HFFc6 (cell line): ENCODE measurements around the gene CA7. TPM values are rescaled to one million over a fixed set of nuclear protein-coding genes. Genes with fewer than 3 reads are reported as not detected.

Experiments
- DNase-seq: peaks from one replicate; pipeline ENCODE4 v3.0.0-alpha.2; 2018
- H3K27ac Mint-ChIP-seq: 2 replicates; pipeline ENCODE4 v1.8.0; 2020; ENCODE audit warnings: mild to moderate bottlenecking, mixed read lengths
- H3K27me3 Mint-ChIP-seq: 2 replicates; pipeline ENCODE4 v1.8.0; 2021; ENCODE audit warnings: mild to moderate bottlenecking, moderate library complexity, mixed read lengths; ENCODE audit not compliant: insufficient read depth
- H3K36me3 Mint-ChIP-seq: 2 replicates; pipeline ENCODE4 v1.8.0; 2021; ENCODE audit warnings: low read depth, mixed read lengths
- H3K4me1 Mint-ChIP-seq: 2 replicates; pipeline ENCODE4 v1.8.0; 2020; ENCODE audit warnings: low read depth, mixed read lengths
- H3K4me3 Mint-ChIP-seq: 2 replicates; pipeline ENCODE4 v1.8.0; 2020; ENCODE audit warnings: mild to moderate bottlenecking, moderate library complexity, mixed read lengths
- H3K9me3 Mint-ChIP-seq: 2 replicates; pipeline ENCODE4 v1.8.0; 2020; ENCODE audit warnings: mild to moderate bottlenecking, mixed read lengths
- total RNA-seq, 6 experiments: library from RNA; stranded (reverse); fragmentation: NEBNext Ultra II Directional; extraction: Animal tissue kit (Norgen Biotek cat#: 25700); gene quantifications; 2 replicates in 1 of 6; 3 replicates in 5 of 6; pipeline ENCODE4 v1.2.3, GENCODE V29; 2021
- TF ChIP-seq, protein P1 (sequence below): fragments of 200-600 bp; sonication (generic); IDR thresholded peaks from 2 replicates; pipeline ENCODE4 v1.5.0; 2021; ENCODE audit warnings: antibody characterized with exemption, mild to moderate bottlenecking

Gene CA7
- total RNA-seq, 6 experiments from 2014 or later, result not detected

DNA sequence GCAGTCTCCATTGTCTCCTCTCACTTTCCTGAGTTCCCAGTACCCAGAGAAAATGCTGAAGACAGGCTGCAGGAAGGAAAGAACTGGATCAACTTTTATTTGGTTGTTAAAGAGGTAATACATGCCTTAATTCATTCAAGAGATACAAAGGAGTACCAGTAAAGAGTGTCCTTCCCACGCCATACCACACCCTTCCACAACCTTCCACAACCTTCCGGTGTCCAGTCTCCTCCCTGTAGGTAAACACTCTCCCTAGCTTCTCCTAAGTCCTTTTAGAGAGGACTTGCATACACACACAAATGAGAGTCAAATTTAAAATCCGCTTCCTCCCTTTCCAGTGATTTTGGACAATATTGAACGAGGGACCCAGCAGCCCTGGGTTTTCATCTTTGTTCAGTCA, 2.8 kb upstream of the CA7 start:
- H3K4me3 Mint-ChIP-seq, result no peak overlapping the region
- H3K27me3 Mint-ChIP-seq, result peaks cover 60% of the 10 kb centered on the region
- no peaks in the 10 kb centered on the region; the same call in 1 of the 2 replicates for H3K4me1 Mint-ChIP-seq
- TF ChIP-seq, protein P1, sequence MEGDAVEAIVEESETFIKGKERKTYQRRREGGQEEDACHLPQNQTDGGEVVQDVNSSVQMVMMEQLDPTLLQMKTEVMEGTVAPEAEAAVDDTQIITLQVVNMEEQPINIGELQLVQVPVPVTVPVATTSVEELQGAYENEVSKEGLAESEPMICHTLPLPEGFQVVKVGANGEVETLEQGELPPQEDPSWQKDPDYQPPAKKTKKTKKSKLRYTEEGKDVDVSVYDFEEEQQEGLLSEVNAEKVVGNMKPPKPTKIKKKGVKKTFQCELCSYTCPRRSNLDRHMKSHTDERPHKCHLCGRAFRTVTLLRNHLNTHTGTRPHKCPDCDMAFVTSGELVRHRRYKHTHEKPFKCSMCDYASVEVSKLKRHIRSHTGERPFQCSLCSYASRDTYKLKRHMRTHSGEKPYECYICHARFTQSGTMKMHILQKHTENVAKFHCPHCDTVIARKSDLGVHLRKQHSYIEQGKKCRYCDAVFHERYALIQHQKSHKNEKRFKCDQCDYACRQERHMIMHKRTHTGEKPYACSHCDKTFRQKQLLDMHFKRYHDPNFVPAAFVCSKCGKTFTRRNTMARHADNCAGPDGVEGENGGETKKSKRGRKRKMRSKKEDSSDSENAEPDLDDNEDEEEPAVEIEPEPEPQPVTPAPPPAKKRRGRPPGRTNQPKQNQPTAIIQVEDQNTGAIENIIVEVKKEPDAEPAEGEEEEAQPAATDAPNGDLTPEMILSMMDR, result no peak
- H3K27ac Mint-ChIP-seq, result no peak overlapping the region
- 0 out of 2 replicates have a peak, but pooled peaks cover 6% of the 10 kb centered on the region for H3K36me3 Mint-ChIP-seq
- peaks cover 8% of the 10 kb centered on the region for H3K9me3 Mint-ChIP-seq
- no peak for DNase-seq

- Mint-ChIP-seq H3K4me1 (no peaks in the 10 kb centered on the region; the same call in 1 of the 2 replicates), H3K4me3 (no peak overlapping the region), H3K27ac (no peak overlapping the region), H3K9me3 (peaks cover 8% of the 10 kb centered on the region), H3K27me3 (peaks cover 69% of the 10 kb centered on the region), H3K36me3 (0 out of 2 replicates have a peak, but pooled peaks cover 6% of the 10 kb centered on the region)
- DNase-seq, result no peak
- TF ChIP-seq, protein P1, result no peak
These were observed 1.4 kb upstream of the CA7 start for GRCh38 chr16:66842765-66843164.

DNA sequence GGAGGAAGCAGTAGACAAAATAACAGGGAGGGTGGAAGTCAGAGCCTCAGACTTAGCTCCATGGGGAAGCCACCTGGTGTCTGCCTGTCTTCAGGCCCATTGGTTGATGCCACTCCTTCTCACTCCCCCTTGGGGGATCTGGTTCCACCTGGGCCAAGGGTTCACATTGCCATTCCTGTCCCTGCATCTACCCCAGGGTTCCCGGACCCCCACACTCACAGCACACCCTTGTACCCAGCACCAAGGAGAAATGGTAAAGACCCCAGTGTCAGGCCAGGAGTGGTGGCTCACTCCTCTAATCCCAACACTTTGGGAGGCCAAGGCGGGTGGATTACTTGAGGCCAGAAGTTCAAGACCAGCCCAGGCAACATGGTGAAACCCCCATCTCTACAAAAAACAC, 1.0 kb upstream of the CA7 start:
- Mint-ChIP-seq H3K9me3 (peaks cover 6% of the 10 kb centered on the region), H3K27ac (no peak overlapping the region), H3K27me3 (peaks cover 71% of the 10 kb centered on the region), H3K36me3 (0 out of 2 replicates have a peak, but pooled peaks cover 5% of the 10 kb centered on the region), H3K4me1 (no peaks in the 10 kb centered on the region; the same call in 1 of the 2 replicates), H3K4me3 (no peak overlapping the region)
- DNase-seq, result no peak
- TF ChIP-seq, protein P1, result no peak

GRCh38 chr16:66844009-66844341, 239 bp upstream of the CA7 start:
- Mint-ChIP-seq H3K27me3 (peaks cover 70% of the 10 kb centered on the region), H3K4me1 (no peaks in the 10 kb centered on the region; the same call in 1 of the 2 replicates), H3K36me3 (no peaks in the 10 kb centered on the region), H3K9me3 (no peaks in the 10 kb centered on the region), H3K4me3 (no peak overlapping the region; the same call in 1 of the 2 replicates), H3K27ac (no peak overlapping the region)
- no peak for DNase-seq
- TF ChIP-seq, protein P1, result no peak

DNA sequence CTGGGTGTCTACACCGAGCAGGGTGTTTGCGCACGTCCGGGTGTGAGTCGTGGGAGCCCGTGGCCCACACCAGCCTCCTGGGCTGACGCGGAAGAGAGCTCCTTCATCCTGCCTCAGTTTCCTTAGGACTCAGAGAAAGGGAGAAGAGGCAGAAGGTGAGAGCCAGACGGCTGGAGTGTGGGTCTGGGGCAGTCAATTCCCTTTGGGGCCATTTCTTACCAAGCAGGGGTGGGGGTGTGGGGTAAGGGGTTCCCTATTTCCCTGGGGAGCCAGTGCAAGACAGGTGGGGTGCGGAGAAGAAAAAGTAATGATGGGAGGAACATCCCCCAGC, 831 bp downstream of the CA7 start:
- Mint-ChIP-seq H3K4me1 (no peaks in the 10 kb centered on the region; the same call in 1 of the 2 replicates), H3K27me3 (peaks cover 68% of the 10 kb centered on the region), H3K27ac (no peak overlapping the region), H3K36me3 (no peaks in the 10 kb centered on the region), H3K9me3 (no peaks in the 10 kb centered on the region), H3K4me3 (no peak overlapping the region)
- TF ChIP-seq, protein P1, result no peak
- DNase-seq, result no peak

DNA sequence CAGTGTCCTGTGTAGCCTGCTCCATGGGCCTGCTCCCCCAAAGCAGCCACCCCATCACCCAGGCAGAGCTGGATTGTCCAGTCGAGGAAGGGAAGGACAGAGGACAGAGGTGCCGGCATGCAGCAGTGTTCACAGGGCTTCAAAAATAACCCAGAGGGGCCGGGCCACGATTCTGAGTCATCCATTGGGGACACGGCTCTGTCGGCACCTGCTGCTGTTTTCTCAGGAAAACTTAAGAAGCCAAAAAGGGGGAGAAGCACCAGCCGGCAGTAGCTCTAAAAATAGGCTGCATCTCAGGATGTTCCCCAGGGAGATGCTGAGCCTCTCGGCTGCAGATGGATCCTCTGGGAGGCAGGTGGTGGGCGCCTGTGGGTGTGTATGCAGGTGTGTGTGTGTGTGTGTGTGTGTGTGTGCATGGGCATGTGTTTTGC, 1.6 kb downstream of the CA7 start:
- Mint-ChIP-seq H3K27ac (no peak overlapping the region), H3K36me3 (no peaks in the 10 kb centered on the region), H3K4me3 (no peak overlapping the region), H3K9me3 (no peaks in the 10 kb centered on the region), H3K4me1 (no peaks in the 10 kb centered on the region; the same call in 1 of the 2 replicates), H3K27me3 (peaks cover 66% of the 10 kb centered on the region)
- no peak for DNase-seq
- TF ChIP-seq, protein P1, result no peak
